C4-2B (cell line): ENCODE measurements around the gene KIF2A.

Source experiments
- H3K27ac ChIP-seq: fragments of 450-650 bp; 2 replicates; pipeline ENCODE4 v1.5.1; 2017
- CTCF ChIP-seq: fragments of 450-650 bp; conservative IDR thresholded peaks from 2 replicates; pipeline ENCODE4 v1.5.1; 2017; ENCODE audit warnings: mild to moderate bottlenecking
- ZFX ChIP-seq: fragments of 450-650 bp; IDR thresholded peaks from 2 replicates; pipeline ENCODE4 v1.6.1; 2017

KIF2A gene

DNA sequence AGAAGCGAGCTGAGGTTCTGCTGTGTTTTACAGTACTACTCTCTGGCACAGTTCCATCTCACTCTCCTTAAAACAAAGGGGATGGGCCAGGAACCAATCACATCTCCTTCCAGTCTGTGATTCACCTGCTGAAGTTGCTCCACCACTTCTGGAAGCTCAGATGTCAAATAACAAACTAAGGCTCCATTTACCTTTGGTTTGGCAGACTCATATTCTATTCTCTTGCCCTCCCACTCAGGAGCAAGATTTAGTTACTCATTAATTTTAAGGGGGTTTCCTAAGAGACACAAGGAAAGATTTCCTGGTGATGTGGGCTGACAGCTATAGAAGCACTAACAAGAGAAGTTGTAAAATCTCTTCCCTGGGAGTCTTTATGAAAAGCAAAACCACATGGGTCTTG lies 37.8 kb upstream of the KIF2A start:
- TF ChIP-seq ZFX (no peak), CTCF (no peak)
- H3K27ac ChIP-seq, result no peak overlapping the region

- H3K27ac ChIP-seq, result no peak overlapping the region
- TF ChIP-seq ZFX (no peak), CTCF (no peak)
Observed at GRCh38 chr5:62268792-62269191, 37.2 kb upstream of the KIF2A start.

- TF ChIP-seq CTCF, result no peak
- no peak for TF ChIP-seq ZFX
Observed at GRCh38 chr5:62271370-62271769, 34.6 kb upstream of the KIF2A start.

DNA sequence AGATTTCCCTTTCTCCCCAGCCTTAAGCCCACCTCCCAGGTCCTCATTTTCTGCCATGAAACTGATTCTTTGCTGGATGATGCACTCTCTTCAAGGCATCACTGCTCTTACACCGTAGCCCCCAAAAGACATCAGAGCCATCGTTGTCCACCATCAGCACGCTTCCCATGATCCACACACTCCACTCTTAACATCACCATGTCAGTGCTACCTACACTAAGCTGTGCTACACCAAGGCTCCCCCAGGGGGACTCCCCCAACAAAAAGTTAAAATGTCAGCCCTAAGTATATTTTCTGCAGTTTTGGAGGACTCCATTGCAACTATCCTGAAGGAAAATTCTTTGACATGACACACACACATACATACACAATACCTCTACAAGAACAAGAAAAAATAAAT lies 34.1 kb upstream of the KIF2A start:
- no peak for TF ChIP-seq CTCF
- TF ChIP-seq ZFX, result no peak
- H3K27ac ChIP-seq, result no peak overlapping the region

More at GRCh38 chr5:62271370-62271769, 34.6 kb upstream of the KIF2A start:
- no peak overlapping the region for H3K27ac ChIP-seq

DNA sequence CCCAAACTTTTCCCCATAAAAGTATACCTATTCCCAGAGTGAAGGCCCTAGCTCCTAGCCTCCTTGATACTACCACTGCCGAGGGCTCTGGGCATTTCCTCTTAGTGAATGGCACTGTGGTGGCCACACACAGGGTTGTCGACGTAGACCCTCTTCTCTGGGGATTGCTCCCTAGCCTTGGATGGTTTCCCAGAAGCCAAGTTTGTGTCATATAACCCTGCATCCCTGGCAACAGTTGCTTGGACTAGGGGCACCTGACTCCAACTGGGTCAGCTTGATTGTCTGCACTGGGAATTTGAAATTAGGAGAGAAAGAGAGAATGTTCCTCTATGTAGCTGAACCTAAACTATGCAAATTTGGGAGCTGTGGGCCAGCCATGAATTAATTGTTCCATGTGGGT lies 32.3 kb upstream of the KIF2A start:
- no peak for TF ChIP-seq CTCF
- no peak for TF ChIP-seq ZFX
- no peak overlapping the region for H3K27ac ChIP-seq

DNA sequence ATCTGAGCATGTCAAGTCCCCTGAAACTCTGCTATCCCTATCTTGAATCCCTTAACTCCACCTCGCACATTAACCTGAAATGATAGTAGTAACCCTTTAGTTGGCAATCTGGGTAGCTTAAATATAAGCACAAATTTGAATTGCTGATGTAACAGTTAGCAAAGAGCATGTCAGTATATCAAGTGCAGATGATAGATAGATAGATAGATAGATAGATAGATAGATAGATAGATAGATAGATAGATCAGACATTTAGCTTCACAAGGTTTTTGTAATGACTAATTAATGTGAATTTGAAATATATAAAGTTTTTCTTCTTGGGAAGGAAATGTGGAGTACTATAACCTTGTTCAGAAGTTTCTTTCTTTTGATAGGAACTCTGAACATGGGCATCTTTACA lies 30.4 kb upstream of the KIF2A start:
- TF ChIP-seq ZFX, result no peak
- TF ChIP-seq CTCF, result no peak
- H3K27ac ChIP-seq, result no peak overlapping the region

DNA sequence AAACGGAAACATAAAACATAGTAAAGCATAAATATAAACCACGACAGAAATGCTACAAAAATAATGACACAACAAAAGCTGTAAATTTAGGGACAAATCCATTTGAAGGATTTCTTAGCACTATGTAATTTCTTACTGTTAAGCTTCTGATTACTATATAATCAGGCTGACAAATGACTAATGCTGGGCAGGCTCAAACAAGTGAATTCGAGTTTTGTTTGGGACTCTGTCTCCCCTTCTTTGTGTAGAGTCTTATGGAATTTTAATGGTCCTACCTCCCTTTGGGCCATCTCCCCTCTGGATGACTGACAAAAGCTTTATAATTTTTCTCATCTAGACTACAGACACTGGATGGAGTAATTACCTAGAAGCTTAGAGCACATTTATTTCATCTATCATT lies 24.6 kb upstream of the KIF2A start:
- TF ChIP-seq ZFX (no peak), CTCF (no peak)
- no peak overlapping the region for H3K27ac ChIP-seq
